Measurements from ENCODE around the gene TNNI3. TPM values are rescaled to one million over a fixed set of nuclear protein-coding genes. Genes with fewer than 3 reads are reported as not detected.
A peak's percentile ranks its signal among the peaks of the same experiment; 100 is the strongest.
"Not testable (repeated sequence)": the region's sequence is repeated elsewhere in the genome, so short reads cannot be mapped to it uniquely, and the experiment has no call there.

TNNI3 gene
- total RNA-seq, 1 experiment from 2014 or later = 25.2 TPM

DNA sequence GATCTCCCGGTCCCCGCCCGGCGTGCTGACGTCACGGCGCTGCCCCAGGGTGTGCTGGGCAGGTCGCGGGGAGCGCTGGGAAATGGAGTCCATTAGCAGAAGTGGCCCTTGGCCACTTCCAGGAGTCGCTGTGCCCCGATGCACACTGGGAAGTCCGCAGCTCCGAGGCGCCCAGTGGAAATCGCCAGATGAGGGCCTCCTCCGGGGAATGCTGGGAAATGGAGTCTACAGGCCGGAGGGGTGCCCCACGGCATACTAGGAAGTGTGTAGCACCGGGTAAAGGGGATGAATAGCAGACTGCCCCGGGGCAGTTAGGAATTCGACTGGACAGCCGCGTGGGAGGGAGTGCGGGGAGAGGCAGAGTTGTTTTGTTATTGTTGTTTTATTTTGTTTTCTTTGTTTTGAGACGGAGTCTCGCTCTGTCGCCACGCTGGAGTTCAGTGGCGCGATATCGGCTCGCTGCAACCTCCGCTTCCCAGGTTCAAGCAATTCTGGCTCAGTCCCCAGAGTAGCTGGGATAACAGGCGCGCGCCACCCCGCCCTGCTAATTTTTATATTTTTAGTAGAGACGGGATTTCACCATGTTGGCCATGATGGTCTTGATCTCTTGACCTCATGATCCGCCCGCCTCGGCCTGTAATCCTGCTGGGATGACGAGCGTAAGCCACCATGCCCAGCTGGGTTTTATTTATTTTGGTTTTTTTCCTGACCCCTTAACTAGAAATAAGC, 39.7 kb downstream of the TNNI3 start:
- in situ Hi-C loops (cut with HindIII; ENCODE audit: low sequenced_read_pairs) = loop anchor here (10.0 kb wide), 1 partner anchor 57 kb away; no protein-coding TSS in a partner anchor

DNA sequence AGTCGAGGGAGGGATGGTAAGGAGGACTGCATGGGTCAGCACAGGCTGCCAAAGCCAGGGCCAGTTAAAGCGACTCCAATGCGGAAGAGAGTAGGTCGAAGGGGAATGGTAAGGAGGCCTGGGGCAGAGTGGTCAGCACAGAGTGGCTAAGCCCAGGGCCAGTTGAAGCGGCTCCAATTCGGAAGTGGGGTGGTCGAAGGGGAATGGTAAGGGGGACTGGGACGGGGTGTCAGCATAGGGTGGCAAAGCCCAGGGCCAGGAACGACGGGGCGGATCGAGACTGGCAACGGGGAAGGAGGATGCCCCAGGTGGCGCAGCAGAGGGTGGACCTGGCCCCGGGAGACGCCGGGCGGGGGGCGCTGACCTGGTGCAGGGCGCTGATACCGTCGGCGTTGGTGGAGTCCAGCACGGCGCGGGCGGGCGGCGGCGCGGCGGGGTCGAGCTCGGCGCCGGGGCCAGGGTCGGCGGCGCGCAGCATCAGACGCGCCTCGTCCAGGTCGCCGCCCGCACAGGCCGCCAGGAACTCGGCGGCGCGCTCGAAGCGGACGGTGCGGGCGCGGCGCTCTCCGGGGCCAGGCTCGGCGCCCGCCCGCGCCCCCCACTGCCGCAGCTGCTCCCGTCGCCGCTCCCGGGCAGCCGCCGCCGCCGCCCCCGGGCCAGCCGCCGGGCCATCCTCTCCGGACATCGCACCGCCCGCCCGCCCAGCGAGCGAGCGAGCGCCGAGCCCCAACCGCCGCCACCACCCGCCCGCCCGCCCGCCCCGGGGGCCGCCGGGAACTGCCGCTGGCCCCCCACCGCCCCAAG, 40.5 kb downstream of the TNNI3 start, which contains the start of gene PPP1R12C:
PPP1R12C (minus strand) TSS at position 779 of the 804 bp plus-strand sequence; CDS start at position 685, 94 bp downstream.
- in situ Hi-C loops (cut with HindIII; ENCODE audit: low sequenced_read_pairs) = loop anchor here (10.0 kb wide), 1 partner anchor 58 kb away; no protein-coding TSS in a partner anchor
- peak; percentile 18 for DNase-seq (ENCODE audit: low spot score)

More for the DNA sequence above, 39.7 kb downstream of the TNNI3 start:
- DNase-seq (ENCODE audit: low spot score) = peak; percentile 99

DNA sequence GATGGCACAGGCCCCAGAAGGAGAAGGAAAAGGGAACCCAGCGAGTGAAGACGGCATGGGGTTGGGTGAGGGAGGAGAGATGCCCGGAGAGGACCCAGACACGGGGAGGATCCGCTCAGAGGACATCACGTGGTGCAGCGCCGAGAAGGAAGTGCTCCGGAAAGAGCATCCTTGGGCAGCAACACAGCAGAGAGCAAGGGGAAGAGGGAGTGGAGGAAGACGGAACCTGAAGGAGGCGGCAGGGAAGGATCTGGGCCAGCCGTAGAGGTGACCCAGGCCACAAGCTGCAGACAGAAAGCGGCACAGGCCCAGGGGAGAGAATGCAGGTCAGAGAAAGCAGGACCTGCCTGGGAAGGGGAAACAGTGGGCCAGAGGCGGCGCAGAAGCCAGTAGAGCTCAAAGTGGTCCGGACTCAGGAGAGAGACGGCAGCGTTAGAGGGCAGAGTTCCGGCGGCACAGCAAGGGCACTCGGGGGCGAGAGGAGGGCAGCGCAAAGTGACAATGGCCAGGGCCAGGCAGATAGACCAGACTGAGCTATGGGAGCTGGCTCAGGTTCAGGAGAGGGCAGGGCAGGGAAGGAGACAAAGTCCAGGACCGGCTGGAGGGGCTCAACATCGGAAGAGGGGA, 41.2 kb downstream of the TNNI3 start:
- DNase-seq (ENCODE audit: low spot score) = peak; percentile 78
- in situ Hi-C loops (cut with HindIII; ENCODE audit: low sequenced_read_pairs) = loop anchor here (10.0 kb wide), 1 partner anchor 58 kb away; no protein-coding TSS in a partner anchor

DNA sequence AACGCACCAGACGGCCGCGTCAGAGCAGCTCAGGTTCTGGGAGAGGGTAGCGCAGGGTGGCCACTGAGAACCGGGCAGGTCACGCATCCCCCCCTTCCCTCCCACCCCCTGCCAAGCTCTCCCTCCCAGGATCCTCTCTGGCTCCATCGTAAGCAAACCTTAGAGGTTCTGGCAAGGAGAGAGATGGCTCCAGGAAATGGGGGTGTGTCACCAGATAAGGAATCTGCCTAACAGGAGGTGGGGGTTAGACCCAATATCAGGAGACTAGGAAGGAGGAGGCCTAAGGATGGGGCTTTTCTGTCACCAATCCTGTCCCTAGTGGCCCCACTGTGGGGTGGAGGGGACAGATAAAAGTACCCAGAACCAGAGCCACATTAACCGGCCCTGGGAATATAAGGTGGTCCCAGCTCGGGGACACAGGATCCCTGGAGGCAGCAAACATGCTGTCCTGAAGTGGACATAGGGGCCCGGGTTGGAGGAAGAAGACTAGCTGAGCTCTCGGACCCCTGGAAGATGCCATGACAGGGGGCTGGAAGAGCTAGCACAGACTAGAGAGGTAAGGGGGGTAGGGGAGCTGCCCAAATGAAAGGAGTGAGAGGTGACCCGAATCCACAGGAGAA, 42.0 kb downstream of the TNNI3 start:
- DNase-seq (ENCODE audit: low spot score) = no peak
- in situ Hi-C loops (cut with HindIII; ENCODE audit: low sequenced_read_pairs) = loop anchor here (10.0 kb wide), 1 partner anchor 59 kb away; no protein-coding TSS in a partner anchor

DNA sequence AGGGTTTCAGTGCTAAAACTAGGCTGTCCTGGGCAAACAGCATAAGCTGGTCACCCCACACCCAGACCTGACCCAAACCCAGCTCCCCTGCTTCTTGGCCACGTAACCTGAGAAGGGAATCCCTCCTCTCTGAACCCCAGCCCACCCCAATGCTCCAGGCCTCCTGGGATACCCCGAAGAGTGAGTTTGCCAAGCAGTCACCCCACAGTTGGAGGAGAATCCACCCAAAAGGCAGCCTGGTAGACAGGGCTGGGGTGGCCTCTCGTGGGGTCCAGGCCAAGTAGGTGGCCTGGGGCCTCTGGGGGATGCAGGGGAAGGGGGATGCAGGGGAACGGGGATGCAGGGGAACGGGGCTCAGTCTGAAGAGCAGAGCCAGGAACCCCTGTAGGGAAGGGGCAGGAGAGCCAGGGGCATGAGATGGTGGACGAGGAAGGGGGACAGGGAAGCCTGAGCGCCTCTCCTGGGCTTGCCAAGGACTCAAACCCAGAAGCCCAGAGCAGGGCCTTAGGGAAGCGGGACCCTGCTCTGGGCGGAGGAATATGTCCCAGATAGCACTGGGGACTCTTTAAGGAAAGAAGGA, 42.9 kb downstream of the TNNI3 start:
- in situ Hi-C loops (cut with HindIII; ENCODE audit: low sequenced_read_pairs) = loop anchor here (10.0 kb wide), 1 partner anchor 60 kb away; no protein-coding TSS in a partner anchor
- DNase-seq (ENCODE audit: low spot score) = no peak

DNA sequence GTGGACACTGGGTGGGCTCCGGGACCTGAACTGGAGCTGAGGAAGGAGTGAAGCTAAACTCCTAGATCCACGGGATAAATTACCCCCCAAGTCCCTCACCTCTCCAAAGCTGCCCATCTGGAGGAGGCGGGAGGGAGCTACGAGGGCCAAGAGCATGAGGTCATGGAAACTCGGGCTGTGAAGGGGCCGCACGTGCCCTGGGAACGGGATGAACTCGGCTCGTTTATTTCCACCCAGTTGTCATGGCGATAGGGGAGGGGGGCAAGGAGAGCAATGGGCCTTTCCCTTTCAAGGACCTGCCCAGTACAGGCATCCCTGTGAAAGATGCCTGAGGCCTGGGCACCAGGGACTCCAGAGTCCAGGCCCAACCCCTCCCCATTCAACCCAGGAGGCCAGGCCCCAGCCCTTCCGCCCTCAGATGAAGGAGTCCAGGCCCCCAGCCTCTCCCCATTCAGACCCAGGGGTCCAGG, 43.9 kb downstream of the TNNI3 start:
- no peak for DNase-seq (ENCODE audit: low spot score)
- in situ Hi-C loops (cut with HindIII; ENCODE audit: low sequenced_read_pairs) = loop anchor here (10.0 kb wide), 1 partner anchor 61 kb away; no protein-coding TSS in a partner anchor

DNA sequence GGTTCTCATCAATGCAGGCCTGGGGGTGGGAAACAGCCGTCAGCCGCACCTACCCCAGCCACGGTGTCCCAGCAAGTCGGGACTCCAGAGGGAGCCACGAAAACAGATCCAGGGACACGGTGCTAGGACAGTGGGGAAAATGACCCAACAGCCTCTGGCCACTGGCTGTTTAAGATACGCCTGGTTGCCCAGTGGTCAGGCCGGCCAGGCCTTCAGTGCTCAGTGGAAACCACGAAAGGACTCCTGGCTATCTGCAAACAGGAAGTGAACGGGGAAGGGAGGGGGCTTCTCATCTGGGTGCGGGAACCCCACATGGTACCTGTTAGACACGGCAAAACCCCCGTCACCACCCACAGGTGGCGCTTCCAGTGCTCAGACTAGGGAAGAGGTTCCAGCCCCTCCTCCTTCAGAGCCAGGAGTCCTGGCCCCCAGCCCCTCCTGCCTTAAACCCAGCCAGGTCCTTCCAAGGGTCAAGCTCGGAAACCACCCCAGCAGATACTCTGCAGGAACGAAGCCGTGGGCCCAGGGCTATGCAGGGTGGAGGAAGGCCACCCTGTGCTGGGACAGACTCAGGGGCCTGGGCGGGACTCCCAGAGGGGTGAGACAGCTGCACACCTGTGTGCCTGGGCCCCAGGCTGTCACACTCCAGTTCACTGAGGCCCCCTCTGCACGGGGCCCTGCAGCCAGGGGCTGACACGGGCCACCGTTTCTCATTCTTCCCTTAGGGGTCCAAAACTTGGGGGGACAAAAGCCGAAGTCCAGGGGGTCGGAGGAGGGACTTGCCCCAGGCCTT, 44.6 kb downstream of the TNNI3 start:
- DNase-seq (ENCODE audit: low spot score) = no peak
- in situ Hi-C loops (cut with HindIII; ENCODE audit: low sequenced_read_pairs) = loop anchor here (10.0 kb wide), 1 partner anchor 62 kb away; no protein-coding TSS in a partner anchor

DNA sequence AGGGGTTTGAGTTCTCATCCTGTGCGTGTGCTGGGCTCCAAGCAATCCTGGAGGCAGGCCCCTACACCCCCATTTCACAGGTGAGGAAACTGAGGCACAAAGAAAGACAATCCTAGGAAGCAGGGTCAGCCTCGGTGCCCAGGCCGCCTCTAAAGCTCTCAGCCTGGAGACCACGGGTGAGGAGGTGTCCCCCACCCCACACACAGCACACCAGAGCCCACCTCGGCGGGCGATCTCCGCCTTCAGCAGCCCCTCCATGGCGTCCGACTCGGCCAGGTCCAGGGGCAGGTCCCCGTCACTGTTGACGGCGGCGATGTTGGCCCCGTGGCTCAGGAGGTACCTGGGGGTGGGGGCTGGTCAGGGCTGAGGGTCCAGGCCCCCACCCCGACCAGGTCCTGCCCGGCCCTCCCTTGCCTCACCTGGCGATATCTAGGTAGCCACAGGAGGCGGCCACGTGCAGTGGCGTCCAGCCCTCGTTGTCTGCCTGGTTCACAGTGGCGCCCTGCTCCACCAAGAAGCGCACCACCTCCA, 45.2 kb downstream of the TNNI3 start:
- DNase-seq (ENCODE audit: low spot score) = no peak
- in situ Hi-C loops (cut with HindIII; ENCODE audit: low sequenced_read_pairs) = loop anchor here (10.0 kb wide), 1 partner anchor 62 kb away; no protein-coding TSS in a partner anchor

DNA sequence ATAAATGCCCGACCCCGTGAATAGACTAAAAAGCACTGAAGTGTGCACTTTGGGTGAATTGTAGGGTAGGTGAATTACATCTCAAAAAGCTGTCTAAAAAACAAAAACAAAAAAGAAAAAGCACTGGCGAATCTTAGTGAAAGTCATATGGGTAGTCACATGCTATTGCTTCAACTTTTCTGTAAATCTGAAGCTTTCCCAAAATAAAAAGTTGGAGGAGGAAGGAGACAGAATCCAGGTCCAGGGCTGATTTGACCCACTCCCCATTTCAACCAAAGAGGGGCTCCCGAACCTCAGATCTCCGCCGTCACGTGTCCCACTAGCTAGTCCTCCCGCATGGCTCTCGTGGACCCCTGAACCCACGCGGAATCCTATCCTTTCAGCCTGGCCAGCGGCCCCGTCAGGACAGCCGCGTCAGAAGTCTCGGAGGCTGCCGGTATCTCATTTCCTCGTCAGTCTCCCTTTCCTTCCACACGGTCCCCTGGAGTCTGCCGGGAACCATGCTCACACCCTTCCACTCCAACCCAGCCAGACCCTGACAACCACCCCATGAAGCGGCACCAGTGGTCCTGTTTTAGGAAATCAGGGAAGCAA, 46.2 kb downstream of the TNNI3 start:
- no peak for DNase-seq (ENCODE audit: low spot score)
- in situ Hi-C loops (cut with HindIII; ENCODE audit: low sequenced_read_pairs) = loop anchor here (10.0 kb wide), 1 partner anchor 63 kb away; no protein-coding TSS in a partner anchor

DNA sequence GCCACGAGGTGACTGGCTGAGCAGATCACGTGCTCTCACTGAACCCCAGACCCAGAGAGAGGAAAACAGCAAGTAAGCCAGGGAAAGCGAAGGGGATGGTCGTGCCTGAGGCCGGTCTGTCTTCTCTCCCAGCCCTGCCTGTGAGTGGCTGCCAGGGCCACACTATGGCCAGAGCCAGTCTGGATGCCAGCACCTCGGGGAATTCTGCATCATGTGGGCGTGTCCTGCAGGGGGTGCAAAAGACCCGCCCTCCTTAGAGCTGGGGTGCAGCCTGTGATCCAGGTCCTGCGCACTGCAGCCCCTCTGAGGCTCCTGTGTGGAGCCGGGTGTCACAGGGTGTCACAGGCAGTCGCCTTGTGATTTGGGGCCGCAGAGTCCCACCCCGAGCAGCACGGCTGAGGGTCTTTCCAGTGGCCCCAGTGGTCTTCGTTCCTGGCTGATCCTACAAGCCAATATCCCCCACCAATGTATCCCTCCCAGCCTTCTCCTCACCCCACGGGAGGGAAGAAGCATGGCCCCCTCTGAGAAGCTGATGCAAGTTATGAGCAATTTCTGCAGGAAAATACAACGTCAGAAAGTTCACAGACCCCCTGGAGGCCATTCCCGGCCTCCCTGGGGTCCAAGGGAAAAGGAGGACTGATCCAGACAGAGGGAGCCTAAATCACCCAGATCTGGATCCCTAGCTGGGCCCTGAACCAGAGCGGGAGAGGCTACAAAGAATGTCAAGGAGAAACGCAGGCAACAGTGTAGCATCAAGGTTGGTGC, 47.8 kb downstream of the TNNI3 start:
- in situ Hi-C loops (cut with HindIII; ENCODE audit: low sequenced_read_pairs) = loop anchor here (10.0 kb wide), 1 partner anchor 65 kb away; no protein-coding TSS in a partner anchor
- no peak for DNase-seq (ENCODE audit: low spot score)

DNA sequence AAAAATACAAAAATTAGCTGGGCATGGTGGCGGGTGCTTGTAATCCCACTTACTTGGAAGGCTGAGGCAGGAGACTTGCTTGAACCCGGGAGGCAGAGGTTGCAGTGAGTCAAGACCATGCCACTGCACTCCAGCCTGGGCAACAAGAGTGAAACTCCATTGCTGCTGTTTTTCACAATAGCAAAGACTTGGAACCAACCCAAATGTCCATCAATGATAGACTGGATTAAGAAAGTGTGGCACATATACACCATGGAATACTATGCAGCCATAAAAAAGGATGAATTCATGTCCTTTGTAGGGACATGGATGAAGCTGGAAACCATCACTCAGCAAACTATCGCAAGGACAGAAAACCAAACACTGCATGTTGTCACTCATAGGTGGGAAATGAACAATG, 50.3 kb downstream of the TNNI3 start:
- in situ Hi-C loops (cut with HindIII; ENCODE audit: low sequenced_read_pairs); DNase-seq (ENCODE audit: low spot score): not testable (repeated sequence)

DNA sequence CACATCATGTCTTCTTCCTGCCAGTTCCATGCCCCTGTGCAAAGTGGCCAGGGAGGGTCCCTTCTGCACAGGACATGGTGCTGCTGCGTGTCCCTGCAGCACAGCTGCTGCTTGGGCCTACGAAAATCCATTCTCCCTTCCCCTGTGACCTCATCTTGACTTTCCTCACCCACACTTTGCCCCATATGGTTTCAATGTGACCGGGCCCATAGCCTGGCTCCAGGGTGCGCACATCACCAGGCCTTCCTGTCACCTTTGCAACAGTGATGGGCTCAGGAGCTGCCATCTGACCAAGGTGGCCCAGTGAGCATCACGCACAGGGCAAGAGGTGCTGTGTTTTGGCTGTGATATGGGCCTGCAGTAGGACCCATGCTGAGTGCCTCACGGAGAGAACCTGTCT, 50.9 kb downstream of the TNNI3 start:
- DNase-seq (ENCODE audit: low spot score) = no peak
- in situ Hi-C loops (cut with HindIII; ENCODE audit: low sequenced_read_pairs) = no loop called here

DNA sequence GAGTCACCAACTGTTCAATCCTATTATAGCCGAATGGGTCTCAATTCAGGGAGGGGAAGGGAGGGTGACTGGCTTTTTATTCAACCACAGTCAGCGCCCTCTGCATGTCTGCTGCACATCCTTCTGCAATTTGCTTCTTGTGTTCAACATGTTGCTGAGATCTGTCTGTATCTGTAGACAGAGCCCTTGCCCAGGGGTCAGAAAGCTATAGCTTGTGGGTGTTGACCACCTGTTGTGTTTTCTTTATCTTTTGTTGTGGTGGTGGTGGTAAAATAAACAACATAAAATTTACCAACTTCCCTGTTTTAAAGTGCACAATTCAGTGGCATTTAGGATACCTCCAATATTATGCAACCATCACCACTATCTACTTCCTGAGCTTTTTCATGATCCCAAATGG, 52.3 kb downstream of the TNNI3 start:
- DNase-seq (ENCODE audit: low spot score) = no peak
- in situ Hi-C loops (cut with HindIII; ENCODE audit: low sequenced_read_pairs) = no loop called here

DNA sequence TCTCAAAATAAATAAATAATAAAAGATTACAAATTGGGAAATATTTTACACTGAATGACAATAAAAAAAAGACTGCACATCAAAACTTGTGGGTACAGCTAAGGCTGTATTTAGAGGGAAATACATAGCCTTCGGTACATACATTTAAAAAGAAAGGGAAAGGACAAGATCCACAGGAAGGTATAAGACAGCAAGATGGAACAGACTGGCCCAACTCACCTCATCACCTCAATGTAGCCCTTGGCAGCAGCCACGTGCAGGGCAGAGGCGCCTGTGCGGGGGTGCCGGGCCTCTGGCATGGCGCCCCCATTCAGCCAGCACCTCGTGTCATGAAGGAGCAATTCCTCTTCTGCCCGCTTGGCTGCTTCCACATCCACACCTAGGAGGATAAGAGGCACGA, 54.3 kb downstream of the TNNI3 start:
- in situ Hi-C loops (cut with HindIII; ENCODE audit: low sequenced_read_pairs) = no loop called here
- DNase-seq (ENCODE audit: low spot score) = no peak
